ENCODE measurements around the gene CTH. TPM values are rescaled to one million over a fixed set of nuclear protein-coding genes. Genes with fewer than 3 reads are reported as not detected.

Gene CTH
- total RNA-seq, 1 experiment from 2014 or later = 4.7 TPM

- Histone ChIP-seq H3K36me3 (ENCODE audit: control insufficient read depth, insufficient read depth, low read length) (no peaks in the 10 kb centered on the region), H3K9me3 (ENCODE audit: control insufficient read depth, insufficient read depth, low read depth, low read length) (no peaks in the 10 kb centered on the region), H3K27me3 (ENCODE audit: control insufficient read depth, insufficient read depth, low read length) (peaks cover 6% of the 10 kb centered on the region; the same call in 1 of the 2 replicates), H3K4me1 (ENCODE audit: control insufficient read depth, insufficient read depth, low read length) (no peaks in the 10 kb centered on the region), H3K27ac (ENCODE audit: low read length) (no peak overlapping the region), H3K4me3 (ENCODE audit: low read depth in 2 of 2, low read length in 2 of 2) (no peak overlapping the region)
- POLR2A ChIA-PET = interaction anchor here (0.6 kb wide), 1 partner anchor 319 kb away, joined by 5 read pairs; no protein-coding TSS in a partner anchor
- ATAC-seq (no peak), DNase-seq (ENCODE audit: low read depth, low spot score) (no peak)
- CTCF ChIA-PET = no interaction called here
- intact Hi-C loops (cut with micrococcal nuclease; ENCODE audit: unreplicated experiment) = no loop called here
- BruUV-seq (replicated peaks) = no TSS peak
- TF ChIP-seq TCF7L2 (IDR thresholded peaks at IDR 0.05; ENCODE audit: low read depth, low read length) (no peak), POLR2AphosphoS5 (IDR thresholded peaks at IDR 0.05; ENCODE audit: low read depth, low read length) (no peak), SIN3A (IDR thresholded peaks at IDR 0.05; ENCODE audit: borderline replicate concordance, insufficient read depth, low read depth, low read length) (no peak), REST (IDR thresholded peaks at IDR 0.05; ENCODE audit: insufficient read depth in 1 of 2, low read depth in 2 of 2, low read length in 1 of 2) (no peak), CTCF (IDR thresholded peaks at IDR 0.05) (no peak)
- in situ Hi-C loops (cut with HindIII; ENCODE audit: low pct_unique_long_range_greater_than_20kb, low sequenced_read_pairs) = no loop called here
Observed at GRCh38 chr1:70397013-70397412, 14.1 kb upstream of the CTH start.

- BruUV-seq (replicated peaks) = no TSS peak
- H3K9me3 ChIP-seq (ENCODE audit: control insufficient read depth, insufficient read depth, low read depth, low read length) = no peaks in the 10 kb centered on the region
- no peak overlapping the region for H3K27ac ChIP-seq (ENCODE audit: low read length)
- no peak for DNase-seq (ENCODE audit: low read depth, low spot score)
- no peak for ATAC-seq
- POLR2A ChIA-PET = no interaction called here
- H3K4me3 ChIP-seq (ENCODE audit: low read depth in 2 of 2, low read length in 2 of 2) = no peak overlapping the region
- H3K36me3 ChIP-seq (ENCODE audit: control insufficient read depth, insufficient read depth, low read length) = no peaks in the 10 kb centered on the region
- TF ChIP-seq TCF7L2 (IDR thresholded peaks at IDR 0.05; ENCODE audit: low read depth, low read length) (no peak), REST (IDR thresholded peaks at IDR 0.05; ENCODE audit: insufficient read depth in 1 of 2, low read depth in 2 of 2, low read length in 1 of 2) (no peak), SIN3A (IDR thresholded peaks at IDR 0.05; ENCODE audit: borderline replicate concordance, insufficient read depth, low read depth, low read length) (no peak), POLR2AphosphoS5 (IDR thresholded peaks at IDR 0.05; ENCODE audit: low read depth, low read length) (no peak), CTCF (IDR thresholded peaks at IDR 0.05) (no peak)
- H3K27me3 ChIP-seq (ENCODE audit: control insufficient read depth, insufficient read depth, low read length) = peaks cover 6% of the 10 kb centered on the region; the same call in 1 of the 2 replicates
- CTCF ChIA-PET = no interaction called here
- intact Hi-C loops (cut with micrococcal nuclease; ENCODE audit: unreplicated experiment) = no loop called here
- no peaks in the 10 kb centered on the region for H3K4me1 ChIP-seq (ENCODE audit: control insufficient read depth, insufficient read depth, low read length)
- in situ Hi-C loops (cut with HindIII; ENCODE audit: low pct_unique_long_range_greater_than_20kb, low sequenced_read_pairs) = no loop called here
Observed at GRCh38 chr1:70400335-70400734, 10.7 kb upstream of the CTH start.

Data from Panc1 (cell line).